Measurements from ENCODE around the gene STAG1.
A peak's percentile ranks its signal among the peaks of the same experiment; 100 is the strongest.
"Not testable (repeated sequence)": the region's sequence is repeated elsewhere in the genome, so short reads cannot be mapped to it uniquely, and the experiment has no call there.

STAG1 gene

DNA sequence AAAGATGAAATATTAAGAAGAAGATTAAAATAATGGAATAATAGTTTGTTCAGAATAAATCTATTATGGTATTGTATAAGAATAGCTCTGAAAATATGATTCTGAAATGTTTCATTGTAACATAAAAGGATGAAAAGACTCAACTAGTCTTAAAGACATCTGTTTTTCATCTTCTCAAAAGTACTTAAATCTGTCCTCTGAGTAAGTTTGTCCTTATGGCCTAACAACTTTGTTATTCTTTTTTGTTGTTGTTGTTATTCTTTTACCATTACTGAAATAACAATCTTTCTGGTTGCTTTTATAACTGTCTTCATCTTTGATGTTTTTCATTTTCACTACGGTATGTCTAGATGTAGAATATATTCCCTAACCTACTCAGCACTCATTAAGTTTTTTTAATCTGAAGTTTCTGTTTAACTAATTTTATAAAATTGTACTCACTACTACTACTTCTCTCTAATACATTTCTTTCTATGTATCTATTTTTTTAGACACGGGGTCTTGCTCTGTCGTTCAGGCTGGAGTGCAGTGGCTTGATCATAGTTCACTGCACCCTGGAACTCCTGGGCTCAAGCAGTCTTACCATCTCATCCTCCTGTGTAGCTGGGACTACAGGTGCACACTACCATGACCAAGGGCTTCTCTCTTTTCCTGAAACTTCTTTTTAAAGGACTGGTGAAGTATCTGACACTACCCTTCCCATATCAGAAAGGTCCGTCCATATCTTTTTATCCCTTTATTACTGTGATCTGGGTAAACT is 261.4 kb downstream of the STAG1 start:
- no peak for DNase-seq

DNA sequence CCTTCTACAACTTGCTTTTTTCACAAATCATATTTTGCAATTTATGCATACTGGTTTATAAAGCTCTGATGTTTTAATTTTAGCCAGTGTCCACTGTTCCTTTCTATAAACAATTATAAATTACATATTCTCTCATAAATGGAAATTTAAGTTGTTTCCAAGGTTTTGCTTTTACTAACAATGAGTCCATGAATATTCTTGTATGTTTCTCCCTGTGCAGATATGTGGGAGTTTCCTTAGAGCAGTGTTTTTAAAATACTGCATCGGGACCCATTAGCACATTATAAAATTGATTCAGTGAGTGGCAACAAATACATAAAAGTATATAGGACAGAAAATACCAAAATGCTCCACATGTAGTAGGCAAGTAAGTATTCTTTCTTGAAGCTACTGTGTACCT is 266.4 kb downstream of the STAG1 start:
- no peak for DNase-seq

DNA sequence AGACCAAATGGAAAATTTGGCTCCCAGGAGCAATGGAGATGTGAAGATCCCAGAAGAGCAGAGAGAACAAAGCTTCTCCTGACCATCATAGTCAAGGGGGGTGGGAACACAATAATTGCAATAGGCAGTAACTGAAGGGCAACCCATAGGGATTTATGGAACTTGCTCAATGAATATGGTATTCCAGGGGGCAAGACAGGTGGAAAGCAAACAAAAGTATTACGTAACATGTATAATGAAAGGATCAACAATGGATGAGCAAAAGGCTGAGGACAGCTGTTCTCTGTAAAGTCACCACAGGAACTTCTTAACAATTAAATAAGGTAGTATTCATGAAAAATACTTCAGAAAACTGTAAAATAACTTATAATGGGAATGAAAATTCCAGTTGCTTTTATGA is 275.9 kb downstream of the STAG1 start:
- no peak for DNase-seq

DNA sequence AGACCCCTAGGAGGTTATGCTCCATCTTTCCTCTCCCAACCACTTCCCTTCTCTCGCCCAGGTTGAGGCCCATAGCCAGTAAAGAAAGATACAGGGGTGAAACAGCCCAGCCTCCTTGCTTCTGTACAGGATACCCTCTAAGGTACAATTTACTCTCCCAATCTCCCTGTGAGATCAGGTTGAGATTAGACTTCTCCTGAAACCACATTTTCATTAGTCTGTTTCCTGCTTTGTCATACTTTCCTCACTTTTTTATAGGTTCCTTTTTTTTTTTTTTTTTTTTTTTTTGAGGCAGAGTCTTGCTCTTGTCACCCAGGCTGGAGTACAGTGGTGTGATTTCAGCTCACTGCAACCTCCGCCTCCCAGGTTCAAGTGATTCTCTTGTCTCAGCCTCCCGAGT is 277.3 kb downstream of the STAG1 start:
- DNase-seq, result not testable (repeated sequence)

DNA sequence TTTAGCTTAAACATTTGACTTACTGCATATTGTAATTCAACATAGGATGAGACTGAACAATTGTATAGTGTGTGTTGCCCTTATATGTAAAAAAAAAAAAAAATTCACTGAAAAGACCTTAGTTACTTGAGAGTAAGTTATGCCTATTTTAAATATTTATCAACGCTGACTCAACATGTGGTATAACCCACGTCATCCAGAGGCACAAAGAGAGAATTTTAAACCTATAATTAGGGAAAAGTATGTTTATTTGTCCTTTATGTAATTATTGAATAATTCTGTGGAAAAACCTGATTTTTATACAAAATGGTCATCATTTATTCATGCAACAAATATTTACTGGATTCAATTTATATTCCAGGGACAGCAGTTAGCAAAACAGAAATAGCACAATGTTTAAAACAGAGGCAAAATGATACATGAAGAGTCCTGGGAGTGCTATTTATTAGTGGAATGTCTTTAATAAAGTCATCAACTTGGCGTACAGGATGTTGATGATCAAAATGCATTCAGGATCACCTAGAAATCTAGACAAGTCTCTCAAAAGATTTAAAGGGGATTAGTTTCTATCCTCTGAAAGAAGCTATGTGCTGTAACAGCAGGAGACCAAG is 278.4 kb downstream of the STAG1 start:
- no peak for DNase-seq

DNA sequence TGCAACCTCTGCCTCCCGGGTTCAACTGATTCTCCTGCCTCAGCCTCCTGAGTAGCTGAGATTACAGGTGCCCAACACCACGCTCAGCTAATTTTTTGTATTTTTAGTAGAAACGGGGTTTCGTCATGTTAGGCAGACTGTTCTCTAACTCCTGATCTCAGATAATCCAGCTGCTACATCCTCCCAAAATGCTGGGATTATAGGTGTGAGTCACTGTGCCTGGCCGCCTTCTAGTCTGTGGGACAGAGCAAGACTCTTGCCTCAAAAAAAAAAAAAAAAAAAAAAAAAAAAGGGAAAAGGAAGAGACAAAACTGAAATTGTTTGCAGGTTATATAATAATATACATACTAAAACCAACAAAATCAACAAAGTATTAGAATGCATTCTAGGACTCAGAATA is 286.9 kb downstream of the STAG1 start:
- DNase-seq, result no peak

DNA sequence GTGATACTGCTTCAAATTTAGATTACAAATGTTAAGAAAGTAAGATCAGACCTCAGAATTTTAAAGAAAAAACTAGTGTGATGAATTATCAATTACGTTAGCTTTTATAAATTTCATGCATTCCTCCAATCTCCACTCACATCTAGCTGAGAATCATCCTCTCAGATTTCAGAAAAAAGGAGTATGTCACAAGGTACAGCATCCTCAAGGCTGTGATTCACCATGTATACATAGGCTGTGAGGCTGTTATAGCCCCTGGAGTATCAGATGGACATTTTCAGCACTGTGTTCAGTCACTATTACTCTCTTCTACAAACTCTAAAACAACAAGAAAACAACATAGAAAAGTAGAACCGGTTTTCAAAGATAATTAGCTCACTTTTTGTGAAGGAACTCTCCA is 287.7 kb downstream of the STAG1 start:
- DNase-seq, result no peak

DNA sequence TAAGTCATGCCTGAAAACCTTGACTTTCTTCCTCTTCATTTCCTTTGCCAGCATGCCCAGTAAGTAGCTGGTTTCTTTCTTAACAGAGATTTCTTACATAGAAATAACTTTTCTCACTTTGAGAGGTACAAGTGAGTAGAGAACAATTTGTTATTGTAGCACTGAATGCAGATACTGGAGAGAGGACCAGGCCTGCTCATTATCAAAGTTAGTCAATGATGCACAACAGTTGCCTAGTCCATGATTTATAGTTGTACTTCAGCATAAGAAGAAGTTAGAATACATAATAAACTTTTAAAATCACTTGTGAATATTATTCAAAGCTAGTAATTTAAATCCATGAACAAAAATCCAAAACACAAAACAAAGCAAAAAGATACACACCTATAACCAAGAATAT is 289.0 kb downstream of the STAG1 start:
- no peak for DNase-seq

DNA sequence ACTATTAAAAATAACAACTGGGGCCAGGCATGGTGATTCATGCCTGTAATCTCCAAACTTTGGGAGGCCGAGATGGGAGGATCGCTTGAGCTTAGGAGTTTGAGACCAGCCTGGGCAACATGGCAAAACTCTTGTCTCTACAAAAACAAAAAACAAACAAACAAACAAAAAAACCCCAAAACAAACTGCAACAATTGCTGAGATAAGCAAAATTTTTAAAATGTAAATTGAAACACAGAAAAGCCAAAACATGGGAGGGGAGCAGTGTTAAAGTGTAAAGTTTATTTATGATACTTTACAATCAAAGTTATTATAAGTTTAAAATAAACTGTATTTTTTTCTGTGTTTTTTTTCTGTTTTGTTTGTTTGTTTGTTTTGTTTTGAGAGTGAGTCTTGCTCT is 294.4 kb downstream of the STAG1 start:
- DNase-seq, result no peak

DNA sequence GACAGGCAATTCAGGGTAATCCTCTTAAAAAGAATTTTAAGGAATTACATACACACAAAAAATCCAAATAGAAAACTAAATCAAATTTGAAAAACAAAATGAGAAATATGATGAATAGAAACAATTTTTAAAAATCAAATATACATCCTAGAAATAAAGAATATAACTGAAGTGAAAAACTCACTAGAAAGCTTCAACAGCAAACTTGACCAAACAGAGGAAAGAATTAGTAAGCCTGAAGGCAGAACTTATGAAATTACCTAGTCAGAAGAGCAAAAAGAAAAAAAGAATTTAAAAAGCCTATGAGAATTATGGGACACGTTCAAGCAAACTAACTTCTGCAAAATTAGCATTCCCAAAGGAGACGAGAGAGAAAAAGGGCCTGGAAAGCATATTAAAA is 296.0 kb downstream of the STAG1 start:
- no peak for DNase-seq

DNA sequence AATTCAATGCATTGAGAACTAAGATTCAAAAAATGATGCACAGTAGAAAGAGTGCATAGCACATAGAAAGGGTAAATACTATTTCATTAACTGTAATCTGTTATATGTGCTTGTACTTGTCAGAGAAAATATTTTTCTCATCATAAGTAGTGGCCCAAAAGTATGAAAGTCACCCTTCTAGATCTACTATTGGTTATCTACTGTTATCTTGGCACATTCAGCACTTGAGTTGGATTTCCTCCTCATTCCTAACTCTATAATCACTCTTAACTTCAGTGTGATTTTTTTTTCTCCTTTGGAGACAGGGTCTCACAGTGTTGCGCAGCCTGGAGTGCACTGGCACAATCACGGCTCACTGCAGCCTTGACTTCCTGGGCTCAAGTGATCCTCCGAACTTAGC is 307.6 kb downstream of the STAG1 start:
- DNase-seq, result peak; percentile 9

DNA sequence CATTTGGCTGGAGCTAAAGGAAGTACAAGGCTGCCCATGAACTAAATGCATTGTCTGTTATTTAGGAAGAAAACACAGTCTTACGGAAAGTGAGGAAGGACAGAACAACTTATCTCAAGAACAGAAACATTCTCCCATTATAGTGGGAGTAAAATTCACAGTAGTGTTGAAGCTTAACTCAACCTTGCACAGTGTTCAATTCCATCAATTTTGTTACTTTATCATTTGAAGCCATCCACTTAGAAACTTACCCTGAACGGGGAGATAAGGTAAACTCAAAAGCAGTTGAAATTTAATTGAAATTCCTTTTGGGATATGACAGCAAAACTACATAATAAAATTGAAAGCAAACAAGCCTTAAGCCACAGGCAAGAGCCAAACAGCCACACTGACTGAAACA is 315.1 kb downstream of the STAG1 start:
- DNase-seq, result no peak

DNA sequence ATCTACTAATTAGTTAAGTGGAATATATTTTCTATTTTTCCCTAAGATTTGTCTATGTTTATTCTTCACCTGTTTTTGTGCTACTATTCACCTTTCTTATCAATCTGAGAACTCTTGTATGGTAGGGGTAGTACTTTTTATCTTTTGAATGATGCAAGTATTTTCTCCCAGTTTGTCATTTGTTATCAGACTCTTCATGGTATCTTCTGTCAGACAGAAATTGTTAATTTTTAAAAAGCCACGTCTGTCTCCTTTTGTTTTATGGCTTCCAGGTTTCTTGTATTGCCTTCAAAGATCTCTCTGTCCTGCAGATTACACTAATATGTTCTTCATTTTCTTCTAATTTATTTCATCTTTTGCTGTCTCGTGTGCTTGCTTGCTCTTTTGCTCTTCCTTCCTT is 317.7 kb downstream of the STAG1 start:
- no peak for DNase-seq

DNA sequence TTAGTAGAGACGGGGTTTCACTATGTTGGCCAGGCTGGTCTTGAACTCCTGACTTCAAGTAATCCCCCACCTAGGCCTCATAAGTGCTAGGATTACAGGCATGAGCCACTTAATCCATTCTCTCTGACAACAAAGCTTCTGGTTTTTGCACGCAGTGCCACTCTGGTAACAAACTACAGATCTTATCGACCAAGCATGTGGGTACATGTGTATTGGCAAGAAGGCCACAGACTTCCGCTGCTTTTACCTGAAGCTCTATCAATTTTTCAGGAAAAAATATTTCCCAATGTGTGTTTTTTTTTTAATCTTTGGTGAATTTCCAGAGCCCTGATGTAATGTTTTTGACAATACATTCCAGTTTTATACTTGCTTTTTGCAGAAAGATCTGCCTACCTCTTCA is 319.5 kb downstream of the STAG1 start:
- DNase-seq, result no peak

DNA sequence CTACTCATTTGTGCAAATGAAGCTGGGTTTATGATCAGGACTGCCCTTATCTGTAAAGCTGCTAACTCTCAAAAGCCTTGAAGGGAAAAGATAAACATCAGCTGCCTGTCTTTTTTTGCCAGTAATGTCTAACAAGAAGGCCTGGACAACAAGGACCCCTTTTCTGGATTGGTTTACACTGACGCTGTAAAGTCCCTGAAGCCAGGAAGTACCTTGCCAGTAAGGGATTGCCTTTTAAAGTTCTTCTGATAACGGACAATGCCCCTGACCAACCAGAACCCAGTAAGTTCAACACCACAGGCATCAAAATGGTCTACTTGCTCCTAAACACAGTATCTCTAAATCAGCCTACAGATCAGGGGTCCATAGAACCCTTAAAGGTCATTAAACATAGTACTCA is 324.0 kb downstream of the STAG1 start:
- no peak for DNase-seq

DNA sequence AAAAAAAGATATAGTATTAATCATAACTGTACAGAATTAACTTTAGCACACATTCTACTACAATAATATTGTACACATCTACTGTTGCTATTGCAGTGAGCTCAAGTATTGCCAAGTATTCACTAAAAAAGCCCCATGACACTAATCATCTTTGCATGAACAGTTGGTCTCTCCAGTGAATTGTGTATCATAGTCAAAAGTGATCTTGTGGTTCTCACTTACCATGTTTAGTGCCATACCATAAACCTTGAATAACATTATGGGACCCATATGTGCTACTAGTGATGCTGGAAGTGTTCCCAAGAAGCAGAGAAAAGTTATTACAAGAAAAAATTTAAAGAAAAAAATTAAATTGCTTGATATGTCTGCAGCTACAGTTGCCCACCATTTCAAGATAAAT is 324.9 kb downstream of the STAG1 start:
- DNase-seq, result no peak

DNA sequence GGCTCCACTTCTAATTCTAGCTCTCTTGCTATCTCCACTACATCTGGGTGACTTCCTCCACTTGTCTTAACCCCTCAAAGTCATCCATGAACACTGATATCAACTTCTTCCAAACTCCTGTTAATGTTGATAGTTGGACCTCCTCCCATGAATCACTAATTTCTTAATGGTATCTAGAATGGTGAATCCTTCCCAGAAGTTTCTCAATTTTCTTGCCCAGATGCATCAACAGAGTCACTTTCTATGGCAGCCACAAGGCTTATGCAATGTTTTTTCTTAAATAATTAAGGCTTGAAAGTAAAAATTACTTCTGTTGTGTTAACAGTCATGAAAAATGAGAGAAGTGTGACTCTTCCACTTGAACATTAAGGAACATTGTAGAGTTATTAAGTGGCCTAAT is 337.7 kb downstream of the STAG1 start:
- no peak for DNase-seq

DNA sequence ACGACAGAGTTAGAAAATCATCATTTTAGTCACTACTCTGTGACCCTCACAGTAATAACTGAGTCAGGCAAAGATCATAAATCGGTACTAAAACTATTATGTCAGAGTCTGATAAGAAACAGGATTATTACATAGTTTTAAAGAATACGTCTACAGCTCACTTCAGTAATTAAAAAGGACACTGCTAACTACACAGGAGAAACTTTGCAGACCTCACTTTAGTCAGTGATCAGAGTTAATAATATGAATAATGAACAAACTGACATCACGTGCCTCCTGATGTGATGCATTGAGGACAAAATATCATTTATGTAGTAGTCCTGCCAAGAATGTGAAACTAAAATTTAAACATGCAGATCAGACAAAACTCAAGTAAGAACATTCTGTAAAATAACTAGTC is 339.9 kb downstream of the STAG1 start:
- no peak for DNase-seq

DNA sequence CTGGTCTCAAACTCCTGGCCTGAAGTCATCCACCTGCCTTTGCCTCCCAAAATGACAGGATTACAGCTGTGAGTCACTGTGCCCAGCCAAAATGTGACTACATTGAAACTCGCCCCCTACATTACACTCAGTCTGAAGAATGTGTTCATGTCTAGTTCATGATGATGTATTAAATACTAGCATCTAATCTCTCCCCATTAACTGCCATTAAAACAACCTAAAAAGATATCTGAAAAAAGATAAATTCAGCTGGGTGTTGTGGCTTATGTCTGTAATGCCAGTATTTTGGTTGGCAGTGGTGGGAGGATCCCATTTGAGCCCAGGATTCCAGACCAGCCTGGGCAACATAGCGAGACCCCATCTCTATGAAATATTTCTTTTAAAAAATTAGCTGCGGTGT is 342.6 kb downstream of the STAG1 start:
- no peak for DNase-seq

DNA sequence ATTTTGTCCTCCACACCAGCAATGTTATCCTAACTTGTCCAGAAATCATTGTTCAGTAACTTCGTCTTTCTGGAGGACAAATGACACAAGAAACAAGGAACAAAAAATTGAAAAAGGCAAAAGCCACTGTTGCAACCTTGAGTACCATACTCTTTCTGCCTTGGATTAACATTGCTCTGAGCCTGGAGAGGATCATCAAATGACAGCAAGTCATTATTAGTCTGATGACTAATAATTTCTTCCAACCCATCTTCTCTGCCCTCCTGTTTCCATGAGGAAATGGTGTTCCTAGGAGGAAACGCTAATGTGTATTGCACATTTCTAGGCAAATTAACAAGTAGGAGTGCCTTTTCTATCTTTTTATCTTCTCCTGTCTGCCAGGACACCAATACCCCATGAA is 348.1 kb downstream of the STAG1 start:
- DNase-seq, result no peak

DNA sequence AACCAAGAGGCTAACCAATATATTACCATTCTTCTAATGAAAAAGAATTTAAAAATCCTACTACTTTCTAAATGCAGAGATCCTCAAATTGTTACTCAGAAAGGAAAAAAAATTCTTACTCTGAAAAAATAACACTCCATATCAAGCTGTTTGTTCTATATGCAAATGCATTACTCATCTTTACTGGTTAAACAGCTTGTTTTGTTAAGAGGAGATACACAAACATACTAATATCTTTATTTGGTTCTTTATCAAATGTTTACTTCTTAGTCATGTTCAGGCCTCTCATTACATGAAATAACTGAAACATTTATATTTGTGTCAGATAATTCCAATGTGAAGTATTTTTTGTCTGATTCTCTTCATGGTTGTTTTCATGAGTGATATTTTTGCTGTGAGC is 355.3 kb downstream of the STAG1 start:
- no peak for DNase-seq

DNA sequence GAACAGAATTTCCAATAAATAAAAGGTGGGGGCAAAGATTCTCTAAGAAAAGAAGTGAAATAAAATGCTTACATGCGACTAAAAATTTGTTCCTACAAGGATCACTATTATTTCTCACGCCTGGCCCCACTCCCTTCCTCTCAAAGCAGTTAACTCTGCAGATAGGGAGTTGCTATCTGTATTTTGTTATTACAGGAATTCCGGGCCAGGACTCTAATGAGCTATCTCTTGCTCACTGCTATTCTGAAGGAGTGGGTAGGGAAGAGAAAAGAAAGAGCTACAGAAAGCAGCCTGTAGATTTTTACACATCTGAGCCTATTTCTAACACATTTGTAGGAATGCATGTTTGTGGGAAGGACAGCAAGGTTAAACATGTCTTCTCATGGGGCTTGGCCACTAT is 361.6 kb downstream of the STAG1 start:
- no peak for DNase-seq

DNA sequence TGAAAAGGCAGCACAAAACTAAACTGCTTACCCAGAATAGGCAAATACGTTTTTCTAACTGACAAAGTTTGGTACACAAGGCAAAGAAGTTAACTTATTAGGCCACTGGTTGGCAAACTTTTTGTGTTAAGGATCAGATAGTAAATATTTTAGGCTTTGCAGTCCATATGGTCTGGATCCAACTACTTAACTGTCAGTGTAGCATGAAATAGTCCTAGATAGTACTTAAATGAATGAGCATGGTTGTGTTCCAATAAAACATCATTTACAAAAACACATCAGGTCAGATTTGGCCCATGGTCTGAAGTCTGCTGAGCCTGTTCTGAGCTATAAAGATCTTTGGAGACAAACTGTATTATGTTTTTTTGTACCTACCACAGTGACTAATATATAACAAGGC is 365.1 kb downstream of the STAG1 start:
- no peak for DNase-seq

DNA sequence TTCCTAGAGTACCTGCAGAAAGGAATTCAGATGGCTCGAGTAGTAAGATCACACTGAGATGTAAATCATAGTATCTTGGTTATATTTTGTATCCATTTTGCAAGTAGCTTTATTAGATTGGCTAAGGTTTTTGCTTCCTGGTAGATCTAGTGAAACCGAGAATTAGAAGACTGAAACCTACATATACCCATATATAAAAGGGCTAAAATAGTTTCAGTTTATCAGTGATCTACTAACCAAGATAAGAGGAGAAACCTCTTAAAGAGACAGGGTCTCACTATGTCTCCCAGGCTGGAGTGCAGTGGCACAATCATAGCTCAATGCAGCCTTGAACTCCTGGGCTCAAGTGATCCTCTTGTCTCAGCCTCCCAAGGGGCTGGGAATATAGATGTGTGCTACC is 366.7 kb downstream of the STAG1 start:
- DNase-seq, result no peak

DNA sequence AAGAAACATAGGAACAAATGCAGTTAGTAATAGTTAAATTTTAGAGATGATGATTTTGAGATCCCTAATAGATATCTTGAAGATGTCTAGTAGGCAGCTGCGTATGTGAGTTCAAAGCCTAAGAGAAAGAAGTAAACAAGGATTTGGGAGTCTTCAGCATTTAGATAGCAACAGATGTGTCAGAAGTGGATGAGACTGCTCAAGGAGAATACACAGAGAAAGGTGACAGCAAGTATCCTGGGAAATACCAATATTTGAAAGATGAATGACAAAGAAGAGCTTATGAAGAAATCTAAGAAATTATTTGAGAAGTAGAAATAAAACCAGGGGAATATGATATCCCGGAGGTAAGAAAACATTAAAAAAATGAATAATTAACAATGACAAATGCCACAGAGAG is 371.1 kb downstream of the STAG1 start:
- no peak for DNase-seq

Measured in NCI-H226 (cell line).